Anterior cingulate cortex (tissue), 58 donors: ENCODE results near the gene FBLN7.
"Not testable (repeated sequence)": the region's sequence is repeated elsewhere in the genome, so short reads cannot be mapped to it uniquely, and the experiment has no call there.

Experiments used
- DNase-seq, 58 donors: peaks; one replicate each; lab custom pipeline; 2025; lab: John Stamatoyannopoulos, UW

Gene FBLN7, protein sequence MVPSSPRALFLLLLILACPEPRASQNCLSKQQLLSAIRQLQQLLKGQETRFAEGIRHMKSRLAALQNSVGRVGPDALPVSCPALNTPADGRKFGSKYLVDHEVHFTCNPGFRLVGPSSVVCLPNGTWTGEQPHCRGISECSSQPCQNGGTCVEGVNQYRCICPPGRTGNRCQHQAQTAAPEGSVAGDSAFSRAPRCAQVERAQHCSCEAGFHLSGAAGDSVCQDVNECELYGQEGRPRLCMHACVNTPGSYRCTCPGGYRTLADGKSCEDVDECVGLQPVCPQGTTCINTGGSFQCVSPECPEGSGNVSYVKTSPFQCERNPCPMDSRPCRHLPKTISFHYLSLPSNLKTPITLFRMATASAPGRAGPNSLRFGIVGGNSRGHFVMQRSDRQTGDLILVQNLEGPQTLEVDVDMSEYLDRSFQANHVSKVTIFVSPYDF

DNA sequence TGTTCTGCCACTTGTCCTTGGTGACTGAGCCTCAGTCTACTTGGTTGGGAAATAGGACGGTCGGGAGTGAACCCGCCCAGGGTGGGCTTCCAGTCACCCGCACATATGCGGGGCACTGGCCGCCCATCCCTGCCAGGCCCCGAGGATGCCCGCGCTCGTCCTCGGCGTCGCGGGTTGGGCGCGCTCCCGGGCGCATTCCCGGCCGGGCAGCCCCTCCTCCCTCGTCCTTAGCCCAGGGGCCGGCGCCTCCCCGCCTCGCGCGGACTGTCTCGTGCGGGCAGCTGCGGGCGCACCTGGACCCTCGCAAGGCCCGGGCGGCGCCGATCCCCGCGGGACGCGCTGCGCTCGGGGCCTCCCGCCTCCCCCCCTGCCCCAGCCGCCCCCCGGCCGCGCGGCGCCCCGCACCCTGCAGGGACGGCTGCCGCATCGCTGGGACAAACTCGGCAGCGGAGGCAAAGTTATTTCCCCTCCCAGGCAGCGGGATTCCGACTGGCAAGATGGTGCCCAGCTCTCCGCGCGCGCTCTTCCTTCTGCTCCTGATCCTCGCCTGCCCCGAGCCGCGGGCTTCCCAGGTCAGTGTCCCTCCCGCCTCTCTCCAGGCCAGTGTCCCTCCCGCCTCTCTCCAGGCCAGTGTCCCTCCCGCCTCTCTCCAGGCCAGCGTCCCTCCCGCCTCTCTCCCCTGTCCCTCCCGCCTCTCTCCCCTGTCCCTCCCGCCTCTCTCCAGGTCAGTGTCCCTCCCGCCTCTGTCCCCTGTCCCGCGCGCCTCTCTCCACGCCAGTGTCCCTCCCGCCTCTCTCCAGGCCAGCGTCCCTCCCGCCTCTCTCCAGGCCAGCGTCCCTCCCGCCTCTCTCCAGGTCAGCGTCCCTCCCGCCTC, at the start of gene FBLN7:
TSS of gene FBLN7 (plus strand) at position 227 of the 874 bp plus-strand sequence. CDS start at position 498, 271 bp downstream.
- DNase-seq = no peak

DNA sequence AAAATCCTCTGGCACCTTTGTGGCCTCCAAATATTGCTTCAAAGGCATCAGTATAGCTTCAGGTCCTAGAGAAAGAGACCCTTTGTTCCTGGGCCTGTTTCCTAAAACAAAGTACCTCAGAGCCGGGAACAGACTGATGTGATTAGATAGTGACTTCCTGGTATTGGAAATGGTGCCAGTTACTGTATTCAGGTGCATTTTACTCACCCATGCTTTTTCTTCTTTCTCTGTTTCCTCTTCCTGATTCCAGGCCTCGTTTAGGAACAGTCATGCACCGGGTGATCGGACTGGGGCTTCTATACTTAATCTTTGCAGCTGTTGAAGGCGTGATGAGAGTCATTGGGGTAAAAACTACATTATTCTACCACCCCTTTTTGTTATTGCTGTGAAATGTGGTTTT, 48.8 kb upstream of the FBLN7 start:
- no peak for DNase-seq

DNA sequence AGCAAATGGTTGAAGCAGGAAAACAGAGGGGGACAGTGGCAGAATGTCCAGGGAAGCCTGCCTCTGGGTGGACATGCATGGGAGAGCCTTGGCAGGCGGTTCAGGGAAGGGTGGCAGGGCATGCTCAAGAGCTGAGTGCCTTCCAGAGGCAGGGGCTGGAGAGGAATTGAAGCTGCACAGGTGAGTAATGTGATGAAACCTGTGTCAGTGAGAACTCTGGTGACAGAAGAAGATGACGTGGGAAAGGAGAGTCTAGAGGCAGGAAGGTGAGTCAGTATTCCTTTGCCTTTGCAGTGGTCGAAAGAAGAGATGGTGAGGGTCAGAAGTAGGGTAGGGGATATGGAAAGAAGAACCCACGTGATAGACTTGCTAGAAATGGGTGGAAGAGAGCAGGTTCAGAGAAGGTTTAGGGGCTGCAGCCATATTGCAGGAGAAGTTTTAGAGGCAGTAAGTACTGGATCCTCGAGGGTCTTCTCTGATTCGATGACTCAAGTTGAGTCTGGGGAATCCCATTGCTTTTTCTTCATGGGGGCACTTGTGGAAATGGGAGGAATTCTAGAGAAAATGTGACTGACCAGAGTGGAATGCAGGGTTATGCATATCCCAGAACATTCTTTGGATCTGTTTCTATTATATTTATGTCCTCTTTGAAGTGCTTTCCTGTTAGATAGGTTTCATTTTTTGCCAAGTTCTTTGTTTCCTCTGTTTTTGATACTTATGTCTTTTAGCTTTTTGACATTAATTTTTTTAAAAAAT, 45.7 kb upstream of the FBLN7 start:
- no peak for DNase-seq

DNA sequence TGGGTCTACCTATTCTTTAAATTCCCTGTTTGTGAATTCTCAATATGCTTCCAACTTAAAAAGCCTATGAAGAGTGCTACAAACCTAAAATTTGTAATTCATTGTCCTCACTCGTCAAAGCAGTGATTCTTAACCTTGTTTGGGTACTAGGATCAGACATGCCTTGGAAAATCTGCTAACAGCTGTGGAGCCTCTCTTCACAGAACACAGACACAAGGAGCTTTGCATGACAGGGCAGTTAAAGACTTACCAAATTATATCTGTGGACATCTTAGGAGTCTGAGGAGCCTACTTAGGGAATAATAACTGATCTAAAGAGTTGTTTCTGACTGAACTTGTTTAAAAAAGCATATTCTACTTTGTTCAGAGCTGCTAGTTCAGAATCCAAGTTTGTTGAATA, 45.0 kb upstream of the FBLN7 start:
- DNase-seq = no peak

DNA sequence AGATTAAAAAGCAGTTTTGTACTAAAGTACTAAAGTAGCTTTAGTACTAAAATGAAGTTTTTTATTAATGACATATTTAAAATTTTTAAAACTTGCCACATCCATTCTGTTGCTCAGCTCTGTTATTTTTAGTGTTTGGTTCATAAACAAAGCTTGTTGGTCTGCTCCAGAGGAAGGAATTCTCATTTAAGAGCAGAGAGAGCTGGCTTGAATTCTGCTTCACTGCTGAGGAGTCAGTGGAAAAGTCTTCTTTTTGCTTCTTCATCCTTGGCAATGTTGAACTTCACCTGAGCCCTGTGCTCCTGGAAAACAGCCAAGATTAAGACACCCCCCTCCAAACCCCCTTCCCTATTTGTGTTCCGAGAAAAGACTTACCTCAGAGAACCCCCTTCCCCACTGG, 42.5 kb upstream of the FBLN7 start:
- no peak for DNase-seq

DNA sequence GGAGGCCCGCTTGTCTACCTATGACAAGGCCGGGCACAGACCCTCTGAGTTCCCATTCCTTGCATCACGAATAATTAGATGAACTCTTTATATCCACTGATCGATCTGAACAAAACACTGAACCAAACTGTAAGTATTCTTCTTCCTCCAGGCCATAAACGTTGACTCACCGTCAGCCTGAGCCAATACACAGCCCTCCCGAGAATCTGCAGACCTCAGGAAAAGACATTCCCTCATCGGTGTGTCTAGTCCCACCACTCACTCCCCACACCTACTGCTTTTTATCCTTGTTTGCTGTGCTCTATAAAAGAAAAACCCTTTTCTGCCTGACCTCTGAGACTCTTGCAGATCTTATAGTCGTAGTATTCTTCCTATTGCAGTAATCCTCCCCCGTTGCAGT, 42.1 kb upstream of the FBLN7 start:
- no peak for DNase-seq

DNA sequence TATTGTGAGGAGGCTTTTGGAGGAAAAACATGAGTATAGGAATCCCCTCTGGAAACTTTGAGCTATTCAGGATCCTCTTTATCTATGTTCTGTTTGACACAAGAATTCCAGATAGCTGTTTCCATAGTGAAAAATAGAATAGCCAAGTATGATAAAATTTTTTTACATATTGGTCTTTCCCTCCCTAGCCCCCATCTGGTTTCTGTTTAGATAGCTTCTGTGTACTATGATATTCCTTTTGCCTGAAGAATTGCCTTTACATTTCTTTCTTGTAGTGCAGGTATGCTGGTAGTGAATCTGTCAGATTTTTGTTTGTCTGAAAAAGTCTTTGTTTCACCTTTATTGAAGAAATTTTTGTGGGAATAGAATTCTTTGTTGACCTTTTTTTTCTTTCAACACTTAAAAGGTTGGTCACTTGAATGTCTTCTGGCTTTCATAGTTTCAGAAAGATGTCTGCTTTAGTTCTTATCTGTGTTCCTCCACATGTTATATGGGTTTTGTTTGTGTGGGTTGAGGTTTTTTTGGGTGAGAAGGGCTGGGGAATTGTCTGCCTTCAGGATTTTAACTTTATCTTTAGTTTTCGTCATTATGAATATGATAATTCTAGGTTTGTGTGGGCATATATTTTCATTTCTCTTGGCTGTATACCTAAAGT, 29.9 kb upstream of the FBLN7 start:
- no peak for DNase-seq

DNA sequence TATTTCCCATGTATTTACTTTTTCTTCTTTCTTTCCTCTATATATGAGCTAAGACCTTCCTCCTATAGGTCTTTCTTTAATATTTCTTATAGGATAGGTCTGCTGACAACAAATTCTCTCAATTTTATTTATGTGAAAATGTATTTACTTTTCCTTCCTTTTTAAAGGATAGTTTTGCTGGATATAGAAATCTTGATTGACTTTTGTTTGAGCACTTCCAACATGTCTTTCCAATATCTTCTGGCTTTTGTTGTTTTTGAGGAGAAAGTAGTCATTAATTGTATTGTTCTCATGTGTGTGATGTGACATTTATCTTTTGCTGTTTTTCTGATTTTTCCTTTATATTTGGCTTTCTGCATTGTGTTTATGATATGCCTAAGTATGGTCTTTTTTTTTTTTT, 28.9 kb upstream of the FBLN7 start:
- no peak for DNase-seq

DNA sequence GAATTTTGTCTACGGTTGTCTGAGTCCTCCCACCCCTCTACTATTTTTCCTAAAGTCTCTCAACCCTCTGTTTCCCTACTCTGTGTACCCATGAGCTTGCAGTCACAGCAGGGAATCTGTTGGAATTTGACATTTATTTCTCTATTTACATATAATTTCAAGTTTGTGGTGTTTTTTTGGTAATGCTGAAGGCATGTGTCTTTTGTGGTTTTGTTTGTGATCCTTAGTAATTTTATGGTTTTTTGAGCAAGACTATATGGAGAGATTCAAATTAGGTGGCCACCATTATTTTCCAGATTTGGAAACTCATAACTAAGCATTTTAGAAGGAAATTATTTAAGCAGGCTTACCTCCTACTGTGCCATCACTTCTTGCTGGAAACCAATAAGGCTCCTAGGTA, 27.2 kb upstream of the FBLN7 start:
- DNase-seq = no peak

DNA sequence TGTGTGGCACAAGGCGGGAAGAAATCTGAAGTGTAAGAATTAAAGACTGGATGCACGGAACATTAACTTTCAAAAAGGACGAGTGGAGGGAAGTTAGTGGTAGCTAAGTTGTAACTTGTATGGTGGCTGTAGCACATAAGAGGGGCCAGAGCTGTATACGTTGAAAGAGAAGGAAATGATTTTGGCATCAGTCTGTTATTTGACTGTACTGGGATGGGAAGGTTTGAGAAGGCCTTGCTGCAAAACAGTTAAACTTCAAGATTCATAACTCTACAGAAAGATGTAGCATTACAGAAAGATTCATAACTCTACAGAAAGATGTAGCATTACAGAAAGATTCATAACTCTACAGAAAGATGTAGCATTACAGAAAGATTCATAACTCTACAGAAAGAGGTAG, 24.8 kb upstream of the FBLN7 start:
- not testable (repeated sequence) for DNase-seq

DNA sequence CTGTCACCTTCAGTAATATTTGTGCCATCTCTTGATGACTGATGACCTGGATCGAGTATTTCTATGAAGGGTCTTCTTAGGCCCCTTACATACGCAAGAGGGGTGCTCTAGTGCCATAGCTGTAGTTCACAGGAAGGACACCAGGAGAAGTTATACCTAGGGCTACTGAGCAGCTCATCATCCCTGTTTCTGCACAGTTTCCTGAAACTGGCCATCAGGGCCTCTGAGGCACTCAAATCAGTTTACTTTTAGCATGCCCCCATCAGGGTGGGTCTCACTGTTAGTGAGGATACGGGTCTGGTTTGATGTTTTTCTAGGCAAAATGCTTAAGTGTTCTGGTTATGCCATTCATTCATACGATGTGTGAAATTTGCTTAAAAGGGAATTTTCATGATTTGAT, 20.0 kb upstream of the FBLN7 start:
- DNase-seq = no peak

DNA sequence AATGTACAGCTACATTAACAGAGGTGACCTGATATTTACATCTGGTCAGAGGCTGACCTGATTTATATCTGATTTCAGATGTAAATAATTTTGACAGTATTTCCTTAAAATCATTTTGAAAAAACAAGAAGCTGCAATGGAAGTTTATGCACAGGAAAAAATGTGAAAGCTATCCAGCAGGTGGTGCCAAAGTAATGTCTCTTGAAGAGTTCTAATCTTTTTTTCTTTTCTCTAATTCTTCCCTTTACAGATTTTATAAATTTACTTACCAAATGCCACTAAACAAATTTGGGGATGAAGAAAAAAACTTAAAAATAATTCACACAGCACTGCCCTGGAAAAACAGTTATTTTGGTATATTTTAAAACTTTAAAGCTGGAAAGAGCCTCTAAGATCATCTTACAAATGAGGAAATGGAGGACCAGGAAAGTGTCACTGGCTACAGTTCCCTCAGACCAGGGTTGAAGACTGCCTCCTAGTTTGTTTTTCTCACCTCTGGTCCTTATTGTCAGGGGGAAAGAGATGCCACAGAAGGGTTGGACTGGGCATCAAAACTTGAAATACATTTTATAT, 16.4 kb upstream of the FBLN7 start:
- peak in 8 of 58 donors; percentile 1 to 35 (median 9) for DNase-seq

DNA sequence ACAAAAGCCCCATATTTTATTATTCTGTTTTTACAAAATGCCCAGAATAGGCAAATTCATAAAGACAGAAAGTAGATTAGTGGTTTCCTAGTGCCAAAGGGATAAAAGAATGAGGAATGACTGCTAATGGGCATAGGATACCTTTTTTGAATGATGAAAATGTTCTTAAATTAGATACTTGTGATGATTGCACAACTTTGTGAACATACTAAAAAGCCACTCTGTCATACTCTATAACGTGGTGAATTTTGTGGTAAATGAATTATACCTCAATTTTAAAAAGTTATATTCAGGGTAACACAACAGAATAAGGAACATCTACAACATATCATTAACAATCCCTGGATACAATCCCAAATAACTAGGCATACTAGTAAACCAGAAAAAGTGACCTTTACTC, 9.1 kb upstream of the FBLN7 start:
- no peak for DNase-seq

DNA sequence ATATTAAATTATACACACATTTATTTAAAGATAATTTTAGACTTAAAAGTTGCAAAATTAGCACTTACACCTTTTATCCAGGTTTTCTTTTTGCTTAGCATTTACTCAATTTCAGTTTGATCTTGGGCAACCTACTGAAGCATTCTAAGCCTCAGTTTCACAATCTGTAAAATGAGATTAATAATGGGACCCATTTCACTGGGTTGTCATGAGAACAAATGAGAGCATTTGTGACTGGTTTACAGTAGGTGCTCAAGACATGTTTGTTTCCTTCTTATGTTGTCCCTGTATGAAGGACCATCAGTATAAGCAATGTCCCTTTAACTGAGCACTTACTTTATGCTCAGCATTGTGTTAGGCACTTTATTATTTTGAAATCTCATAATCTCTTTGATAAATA, 4.8 kb upstream of the FBLN7 start:
- DNase-seq = no peak

DNA sequence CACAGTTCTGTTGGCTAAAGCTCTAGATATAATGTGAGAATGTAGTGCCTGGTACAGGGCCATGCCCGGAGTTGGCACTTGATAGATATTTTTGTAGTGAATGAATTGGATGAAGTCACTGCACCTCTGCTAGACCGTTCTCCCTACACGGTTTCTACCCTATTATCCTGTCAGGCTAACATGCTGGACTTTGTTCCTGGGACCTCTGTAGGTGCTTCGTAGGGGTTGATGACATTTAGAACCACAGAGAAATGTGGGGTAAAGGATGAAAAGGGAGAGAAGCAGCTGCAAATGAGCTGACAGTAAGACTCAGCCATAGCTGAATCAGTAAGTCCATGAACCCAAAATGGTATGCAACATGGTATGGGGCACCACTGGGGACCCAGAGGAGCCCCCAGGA, 4.1 kb upstream of the FBLN7 start:
- DNase-seq = no peak

DNA sequence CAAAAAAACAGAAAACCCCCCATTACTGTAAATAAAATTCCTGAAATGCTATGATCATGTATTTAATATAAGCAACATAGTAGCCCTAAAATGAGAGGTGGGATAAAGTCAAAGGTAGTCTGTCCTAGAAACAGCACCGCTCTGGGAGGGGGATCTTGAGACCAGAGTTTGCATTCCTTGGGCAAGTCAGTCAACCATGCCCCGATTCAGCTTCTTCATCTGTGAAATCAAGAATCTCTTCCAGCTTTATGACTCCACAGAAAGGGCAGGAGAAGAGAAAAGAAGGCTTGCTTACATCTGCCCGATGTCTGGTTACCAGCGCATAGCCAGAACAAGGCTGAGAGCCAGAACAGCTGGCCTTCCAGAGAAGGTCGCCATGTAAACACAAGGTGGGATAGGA, 2.1 kb upstream of the FBLN7 start:
- DNase-seq = no peak

DNA sequence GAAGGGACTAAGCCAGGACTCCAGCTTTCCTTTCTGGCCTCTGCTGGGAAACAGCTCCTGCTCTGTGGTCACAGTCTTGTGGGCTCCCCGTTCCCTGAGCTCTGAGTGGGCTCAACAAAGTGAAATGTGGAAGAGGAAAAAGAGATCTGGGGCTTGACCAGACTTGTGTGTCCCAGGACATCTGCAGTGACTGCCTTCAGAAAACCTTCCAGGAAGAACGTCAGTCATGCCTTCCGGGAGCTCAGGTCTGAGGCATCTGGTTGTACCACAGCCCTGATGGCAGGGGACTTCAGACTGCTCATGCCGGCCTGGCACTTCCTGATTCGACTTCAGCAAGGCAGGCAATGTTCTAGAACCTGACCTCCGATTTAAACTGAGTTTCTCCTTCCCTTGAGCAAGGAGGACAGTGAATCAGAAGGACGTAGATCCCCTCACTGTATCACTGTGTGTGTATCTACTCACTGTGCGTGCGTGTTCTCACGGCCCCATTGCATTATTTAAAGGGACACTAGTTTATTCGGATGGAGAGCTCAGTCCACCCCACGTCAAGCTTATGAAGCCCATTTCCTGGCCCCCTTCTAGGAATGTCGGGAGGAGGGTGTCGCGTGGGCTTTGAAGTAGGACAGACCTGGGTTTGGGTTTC, 548 bp upstream of the FBLN7 start:
- DNase-seq = no peak

DNA sequence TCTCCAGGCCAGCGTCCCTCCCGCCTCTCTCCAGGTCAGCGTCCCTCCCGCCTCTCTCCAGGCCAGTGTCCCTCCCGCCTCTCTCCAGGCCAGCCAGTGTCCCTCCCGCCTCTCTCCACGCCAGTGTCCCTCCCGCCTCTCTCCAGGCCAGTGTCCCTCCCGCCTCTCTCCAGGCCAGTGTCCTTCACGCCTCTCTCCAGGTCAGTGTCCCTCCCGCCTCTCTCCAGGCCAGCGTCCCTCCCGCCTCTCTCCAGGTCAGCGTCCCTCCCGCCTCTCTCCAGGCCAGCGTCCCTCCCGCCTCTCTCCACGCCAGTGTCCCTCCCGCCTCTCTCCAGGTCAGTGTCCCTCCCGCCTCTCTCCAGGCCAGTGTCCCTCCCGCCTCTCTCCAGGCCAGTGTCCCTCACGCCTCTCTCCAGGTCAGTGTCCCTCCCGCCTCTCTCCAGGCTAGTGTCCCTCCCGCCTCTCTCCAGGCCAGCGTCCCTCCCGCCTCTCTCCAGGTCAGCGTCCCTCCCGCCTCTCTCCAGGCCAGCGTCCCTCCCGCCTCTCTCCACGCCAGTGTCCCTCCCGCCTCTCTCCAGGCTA, 939 bp downstream of the FBLN7 start:
- not testable (repeated sequence) for DNase-seq

DNA sequence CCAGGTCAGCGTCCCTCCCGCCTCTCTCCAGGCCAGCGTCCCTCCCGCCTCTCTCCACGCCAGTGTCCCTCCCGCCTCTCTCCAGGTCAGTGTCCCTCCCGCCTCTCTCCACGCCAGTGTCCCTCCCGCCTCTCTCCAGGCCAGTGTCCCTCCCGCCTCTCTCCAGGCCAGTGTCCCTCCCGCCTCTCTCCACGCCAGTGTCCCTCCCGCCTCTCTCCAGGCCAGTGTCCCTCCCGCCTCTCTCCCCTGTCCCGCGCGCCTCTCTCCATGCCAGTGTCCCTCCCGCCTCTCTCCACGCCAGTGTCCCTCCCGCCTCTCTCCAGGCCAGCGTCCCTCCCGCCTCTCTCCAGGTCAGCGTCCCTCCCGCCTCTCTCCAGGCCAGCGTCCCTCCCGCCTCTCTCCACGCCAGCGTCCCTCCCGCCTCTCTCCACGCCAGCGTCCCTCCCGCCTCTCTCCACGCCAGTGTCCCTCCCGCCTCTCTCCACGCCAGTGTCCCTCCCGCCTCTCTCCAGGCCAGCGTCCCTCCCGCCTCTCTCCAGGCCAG, 1.5 kb downstream of the FBLN7 start:
- DNase-seq = not testable (repeated sequence)
